Loucy (cell line): ENCODE measurements around the gene PFDN2.

Source experiments
- H2AFZ ChIP-seq: fragments of 200-600 bp; sonication (generic); 2 replicates; pipeline ENCODE4 v1.6.0; 2016; ENCODE audit warnings: antibody characterized with exemption, mild to moderate bottlenecking, low read length, moderate library complexity
- H3F3A ChIP-seq: fragments of 200-600 bp; 2 replicates; pipeline ENCODE4 v1.6.0; 2016; ENCODE audit warnings: antibody characterized with exemption, low read depth, mild to moderate bottlenecking
- H3K27me3 ChIP-seq: fragments of 200-600 bp; sonication (generic); 2 replicates; pipeline ENCODE4 v1.6.1; 2014; ENCODE audit warnings: low read length, mild to moderate bottlenecking; ENCODE audit not compliant: insufficient read depth, poor library complexity, severe bottlenecking
- H3K36me3 ChIP-seq: fragments of 200-600 bp; sonication (generic); 2 replicates; pipeline ENCODE4 v1.6.1; 2016; ENCODE audit warnings: low read length; ENCODE audit not compliant: insufficient read depth
- H3K4me1 ChIP-seq: fragments of 200-600 bp; sonication (generic); 2 replicates; pipeline ENCODE4 v1.5.1; 2014; ENCODE audit warnings: low read length, mild to moderate bottlenecking; ENCODE audit not compliant: insufficient read depth, poor library complexity, severe bottlenecking
- H3K4me2 ChIP-seq: fragments of 200-600 bp; sonication (generic); 2 replicates; pipeline ENCODE4 v1.6.0; 2014; ENCODE audit warnings: antibody characterized with exemption, low read length, low read depth, mild to moderate bottlenecking; ENCODE audit not compliant: poor library complexity, severe bottlenecking
- H3K4me3 ChIP-seq: fragments of 200-600 bp; sonication (generic); 2 replicates; pipeline ENCODE4 v1.5.1; 2014; ENCODE audit warnings: low read length, mild to moderate bottlenecking, mixed read lengths; ENCODE audit not compliant: poor library complexity, severe bottlenecking
- H3K79me2 ChIP-seq: fragments of 200-600 bp; sonication (generic); 2 replicates; pipeline ENCODE4 v1.6.1; 2014; ENCODE audit warnings: low read length; ENCODE audit not compliant: insufficient read depth
- H3K9ac ChIP-seq: fragments of 200-600 bp; sonication (generic); 2 replicates; pipeline ENCODE4 v1.6.0; 2014; ENCODE audit warnings: mild to moderate bottlenecking, low read depth, low read length, moderate library complexity; ENCODE audit not compliant: poor library complexity, severe bottlenecking
- H3K9me2 ChIP-seq: fragments of 200-600 bp; sonication (generic); replicated peaks from 2 replicates; pipeline ENCODE4 v1.6.1; 2016; ENCODE audit warnings: low read depth, low read length, mixed read lengths
- H3K9me3 ChIP-seq: fragments of 200-600 bp; sonication (generic); 2 replicates; pipeline ENCODE4 v1.6.1; 2014; ENCODE audit warnings: mild to moderate bottlenecking, antibody characterized with exemption, low read length, low read depth; ENCODE audit not compliant: insufficient read depth
- H4K20me1 ChIP-seq: fragments of 200-600 bp; sonication (generic); 2 replicates; pipeline ENCODE4 v1.6.0; 2014; ENCODE audit warnings: antibody characterized with exemption, low read length, mild to moderate bottlenecking; ENCODE audit not compliant: insufficient read depth, poor library complexity, severe bottlenecking
- EZH2phosphoT487 ChIP-seq: fragments of 200-600 bp; IDR thresholded peaks from 2 replicates; pipeline ENCODE4 v1.6.1; 2018; ENCODE audit warnings: antibody characterized with exemption, mild to moderate bottlenecking, moderate library complexity, borderline replicate concordance
- TF ChIP-seq, protein P1 (sequence below): fragments of 200-600 bp; sonication (generic); conservative IDR thresholded peaks from 2 replicates; pipeline ENCODE4 v1.5.1; 2014; ENCODE audit warnings: mild to moderate bottlenecking, antibody characterized with exemption, low read length

The PFDN2 gene

DNA sequence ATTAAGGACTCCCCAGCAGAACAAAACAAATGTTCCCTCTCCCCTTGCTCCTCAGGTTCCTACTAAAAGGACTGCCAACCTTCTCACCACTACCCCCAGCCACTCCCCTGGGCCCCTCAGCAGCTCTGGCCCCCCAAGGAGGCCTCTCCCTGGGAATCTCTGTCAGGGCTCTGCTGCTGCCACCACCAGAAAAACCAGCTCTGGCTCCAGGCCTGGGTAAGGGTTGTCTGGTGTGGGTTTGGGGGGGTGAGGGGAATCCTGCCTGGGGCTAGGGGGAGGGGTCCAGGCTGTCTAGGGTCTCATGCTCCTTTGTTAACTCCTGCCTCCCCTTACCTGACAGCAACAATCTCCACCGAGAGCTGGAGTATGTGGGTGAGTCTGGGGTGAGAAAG lies 33.2 kb downstream of the PFDN2 start:
- no peak overlapping the region for H3K9ac ChIP-seq
- H3K4me1 ChIP-seq, result no peaks in the 10 kb centered on the region
- no peaks in the 10 kb centered on the region for H4K20me1 ChIP-seq
- no peaks in the 10 kb centered on the region for H3K9me3 ChIP-seq
- H2AFZ ChIP-seq, result no peak overlapping the region
- no peaks in the 10 kb centered on the region for H3K36me3 ChIP-seq
- no peak overlapping the region for H3K4me3 ChIP-seq
- H3K4me2 ChIP-seq, result no peak overlapping the region
- no peaks in the 10 kb centered on the region for H3F3A ChIP-seq
- H3K9me2 ChIP-seq, result no peaks in the 10 kb centered on the region
- H3K79me2 ChIP-seq, result no peaks in the 10 kb centered on the region
- no peak for TF ChIP-seq EZH2phosphoT487
- TF ChIP-seq, protein P1, sequence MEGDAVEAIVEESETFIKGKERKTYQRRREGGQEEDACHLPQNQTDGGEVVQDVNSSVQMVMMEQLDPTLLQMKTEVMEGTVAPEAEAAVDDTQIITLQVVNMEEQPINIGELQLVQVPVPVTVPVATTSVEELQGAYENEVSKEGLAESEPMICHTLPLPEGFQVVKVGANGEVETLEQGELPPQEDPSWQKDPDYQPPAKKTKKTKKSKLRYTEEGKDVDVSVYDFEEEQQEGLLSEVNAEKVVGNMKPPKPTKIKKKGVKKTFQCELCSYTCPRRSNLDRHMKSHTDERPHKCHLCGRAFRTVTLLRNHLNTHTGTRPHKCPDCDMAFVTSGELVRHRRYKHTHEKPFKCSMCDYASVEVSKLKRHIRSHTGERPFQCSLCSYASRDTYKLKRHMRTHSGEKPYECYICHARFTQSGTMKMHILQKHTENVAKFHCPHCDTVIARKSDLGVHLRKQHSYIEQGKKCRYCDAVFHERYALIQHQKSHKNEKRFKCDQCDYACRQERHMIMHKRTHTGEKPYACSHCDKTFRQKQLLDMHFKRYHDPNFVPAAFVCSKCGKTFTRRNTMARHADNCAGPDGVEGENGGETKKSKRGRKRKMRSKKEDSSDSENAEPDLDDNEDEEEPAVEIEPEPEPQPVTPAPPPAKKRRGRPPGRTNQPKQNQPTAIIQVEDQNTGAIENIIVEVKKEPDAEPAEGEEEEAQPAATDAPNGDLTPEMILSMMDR, result no peak
- no peaks in the 10 kb centered on the region for H3K27me3 ChIP-seq

DNA sequence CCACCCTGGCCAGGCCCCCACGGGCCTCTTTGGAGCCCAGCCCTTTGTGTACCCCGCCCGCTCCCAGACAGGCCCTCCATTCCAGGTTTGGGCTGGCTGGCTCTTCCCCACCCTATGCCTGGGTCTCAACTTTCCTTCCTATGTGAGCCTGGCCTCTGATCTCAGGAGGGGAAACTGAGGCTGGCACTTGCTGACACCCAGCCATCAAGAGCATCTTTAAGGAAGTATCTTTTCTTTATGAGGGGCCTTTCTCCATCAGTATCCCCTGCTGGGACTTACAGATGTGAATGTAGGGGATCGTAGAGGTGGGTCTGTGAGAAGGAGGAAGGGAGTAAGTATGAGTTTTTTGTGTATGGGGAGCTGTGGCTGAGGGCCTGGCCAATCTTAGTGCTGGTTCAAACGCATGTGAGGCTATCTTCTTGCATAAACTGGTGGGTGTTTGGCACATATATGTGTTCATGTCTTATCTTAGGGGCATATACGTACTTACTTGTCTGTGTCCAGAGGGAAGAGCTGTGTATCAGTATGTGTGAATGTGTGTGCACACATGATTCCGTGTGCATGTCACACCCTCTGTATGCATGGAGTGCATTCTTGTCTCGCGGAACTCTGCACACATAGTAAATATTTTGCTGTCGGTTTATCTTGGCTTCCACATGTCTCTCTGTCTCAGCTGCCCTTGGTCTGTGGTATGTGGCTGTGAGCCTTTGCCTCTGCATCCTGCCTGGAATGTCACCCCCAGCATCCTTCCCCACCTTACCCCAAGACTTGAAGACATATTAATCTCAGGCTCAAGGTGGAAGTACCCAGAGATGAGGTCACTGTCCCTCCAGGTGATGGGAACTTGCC lies 33.9 kb downstream of the PFDN2 start:
- no peaks in the 10 kb centered on the region for H3F3A ChIP-seq
- H3K4me1 ChIP-seq, result no peaks in the 10 kb centered on the region
- no peaks in the 10 kb centered on the region for H3K36me3 ChIP-seq
- no peaks in the 10 kb centered on the region for H3K9me3 ChIP-seq
- H2AFZ ChIP-seq, result no peak overlapping the region
- no peaks in the 10 kb centered on the region for H4K20me1 ChIP-seq
- no peak for TF ChIP-seq EZH2phosphoT487
- TF ChIP-seq, protein P1, result no peak
- no peaks in the 10 kb centered on the region for H3K9me2 ChIP-seq
- H3K27me3 ChIP-seq, result no peaks in the 10 kb centered on the region
- H3K4me2 ChIP-seq, result no peak overlapping the region
- H3K9ac ChIP-seq, result no peak overlapping the region
- H3K79me2 ChIP-seq, result no peaks in the 10 kb centered on the region
- H3K4me3 ChIP-seq, result no peak overlapping the region

DNA sequence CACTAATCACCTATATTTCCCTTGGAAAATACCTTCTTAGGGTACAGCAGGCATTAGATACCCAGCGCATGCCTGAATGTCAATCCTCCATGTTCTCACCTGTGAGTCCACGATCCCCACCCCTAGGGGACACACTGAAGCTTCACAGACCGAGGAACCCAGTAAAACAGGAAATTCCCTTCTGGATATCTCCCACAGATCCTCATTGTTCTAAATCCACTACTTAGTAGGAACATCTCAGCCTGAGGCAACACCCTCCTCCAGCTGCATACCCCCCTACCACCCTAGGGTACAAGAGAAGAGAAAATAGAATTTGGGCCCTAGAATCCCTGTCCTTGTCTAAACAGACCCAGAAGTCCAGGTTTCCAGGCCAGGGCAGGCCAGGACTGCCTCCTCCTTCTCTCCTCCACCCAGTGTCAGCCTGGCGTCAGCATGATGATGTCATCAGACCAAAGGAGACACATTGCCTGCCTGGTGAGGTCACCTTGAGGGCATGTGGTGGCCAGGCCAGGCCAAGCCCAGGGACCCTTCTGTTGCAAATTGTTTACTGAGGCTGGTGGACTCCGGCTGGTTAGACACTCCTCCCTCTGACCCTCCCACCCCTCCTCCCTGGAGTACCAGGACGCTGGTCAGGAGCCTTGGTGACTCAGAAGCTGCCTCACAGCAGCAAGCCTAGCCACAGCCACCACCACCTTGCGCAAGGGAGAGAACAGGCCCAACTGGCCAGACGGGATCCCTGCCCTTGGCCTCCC lies 34.7 kb downstream of the PFDN2 start:
- no peaks in the 10 kb centered on the region for H3K36me3 ChIP-seq
- H3K9me2 ChIP-seq, result no peaks in the 10 kb centered on the region
- H3K4me1 ChIP-seq, result no peaks in the 10 kb centered on the region
- H3K4me2 ChIP-seq, result no peak overlapping the region
- H3K79me2 ChIP-seq, result no peaks in the 10 kb centered on the region
- H2AFZ ChIP-seq, result no peak overlapping the region
- H3K9ac ChIP-seq, result no peak overlapping the region
- H3K4me3 ChIP-seq, result no peak overlapping the region
- H3K9me3 ChIP-seq, result no peaks in the 10 kb centered on the region
- no peaks in the 10 kb centered on the region for H4K20me1 ChIP-seq
- TF ChIP-seq, protein P1, result no peak
- TF ChIP-seq EZH2phosphoT487, result no peak
- H3F3A ChIP-seq, result no peaks in the 10 kb centered on the region
- H3K27me3 ChIP-seq, result no peaks in the 10 kb centered on the region
